Adrenal gland (tissue), 12 donors: ENCODE results near the gene CEP85L. TPM values are rescaled to one million over a fixed set of nuclear protein-coding genes. Genes with fewer than 3 reads are reported as not detected.

Experiments used
- DNase-seq, 7 donors: peaks; one replicate each; pipeline ENCODE4 v3.0.0-alpha.2; 2019 to 2020
- H3K27ac ChIP-seq, 5 donors: fragments of 200-600 bp; sonication (generic) in 4 of 5; 1 replicate in 3 of 5; 2 replicates in 2 of 5; pipeline versions ENCODE4 v1.5.1 to v1.8.0; 2016 to 2020; ENCODE audit warnings: mild to moderate bottlenecking in 1 of 5
- H3K27me3 ChIP-seq: fragments of 200-600 bp; 2 replicates; pipeline ENCODE4 v1.8.0; 2021
- H3K36me3 ChIP-seq, 2 donors: fragments of 200-600 bp; replicated peaks in 1 of 2; 1 replicate in 1 of 2; 2 replicates in 1 of 2; pipeline versions ENCODE4 v1.5.1 to v1.8.0; 2018 to 2022
- H3K4me1 ChIP-seq, 2 donors: fragments of 200-600 bp; replicated peaks in 1 of 2; 1 replicate in 1 of 2; 2 replicates in 1 of 2; pipeline versions ENCODE4 v1.5.1 to v1.8.0; 2018 to 2021
- H3K4me3 ChIP-seq, 4 donors: fragments of 200-600 bp; sonication (generic) in 3 of 4; one replicate each; pipeline ENCODE4 v1.5.1; 2016 to 2018
- H3K9me3 ChIP-seq, 3 donors: fragments of 200-600 bp; sonication (generic) in 1 of 3; replicated peaks in 1 of 3; 1 replicate in 2 of 3; 2 replicates in 1 of 3; pipeline versions ENCODE4 v1.5.1 to v1.8.0; 2016 to 2021
- POLR2A ChIP-seq, 2 donors: fragments of 450-650 bp; IDR thresholded peaks; one replicate each; pipeline ENCODE4 v1.6.1; 2017; ENCODE audit warnings: antibody characterized with exemption in 2 of 2, mild to moderate bottlenecking in 2 of 2, moderate library complexity in 1 of 2
- WGBS, 4 donors: extraction: QIAGEN DNeasy Blood & Tissue Kit in 2 of 4; methylation state at CpG; one replicate each; pipeline versions ENCODE4 v1.1.5 to v1.1.7; 2013 to 2017; 5-methylcytosine and 5-hydroxymethylcytosine counted together
- intact Hi-C, 2 donors: fragments of 100-400 bp; cut with DNase I; formaldehyde crosslinking; loops; one replicate each; pipeline versions ENCODE4 v1.14.1 to v1.15.0; 2022 to 2023
- polyA plus RNA-seq, 3 donors: library from polyadenylated mRNA; stranded (reverse); fragments of 200-250 nt in 2 of 3; fragments of 350-450 nt in 1 of 3; fragmentation: Illumina TruSeq in 1 of 3; extraction: RNeasy Lipid Tissue Mini Kit (QIAGEN cat#74804) in 1 of 3; gene quantifications; one replicate each; pipeline ENCODE4 v1.2.3, GENCODE V29; 2013 to 2014
- total RNA-seq, 9 donors: library from RNA; depleted of rRNA in 4 of 9; stranded (reverse); fragments of >200 nt in 4 of 9; fragments of 120-200 nt in 1 of 9; fragmentation: NEBNext Ultra II Directional in 1 of 9; extraction: Animal tissue kit (Norgen Biotek cat#: 25700) in 1 of 9; gene quantifications; one replicate each; pipeline versions ENCODE4 v1.1.0 to v1.2.4, GENCODE V29; 2013 to 2023
- TF ChIP-seq, protein P1 (sequence below), 6 experiments: fragments of 450-650 bp in 4 of 6; fragments of 200-600 bp in 2 of 6; sonication (generic) in 1 of 6; IDR thresholded peaks; 1 replicate in 5 of 6; 2 replicates in 1 of 6; pipeline versions ENCODE4 v1.5.1 to v1.8.0; 2016 to 2021; ENCODE audit warnings: antibody characterized with exemption in 6 of 6, mild to moderate bottlenecking in 2 of 6, moderate library complexity in 1 of 6
- donor health status: healthy with polysubstance abuse.
- donor health status: Bipolar disorder and iron deficiency.
- donor health status: DM: yes; HTN: yes; CAD: no.
- donor health status: DM: no; HTN: no; CAD: no.
- donor health status: DM: no; HTN: no; CAD: no.
- donor health status: DM: yes; HTN: yes; CAD: no.

CEP85L gene
- total and polyA plus RNA-seq, 12 donors: 2.3 to 74.3 (median 23.3) TPM

DNA sequence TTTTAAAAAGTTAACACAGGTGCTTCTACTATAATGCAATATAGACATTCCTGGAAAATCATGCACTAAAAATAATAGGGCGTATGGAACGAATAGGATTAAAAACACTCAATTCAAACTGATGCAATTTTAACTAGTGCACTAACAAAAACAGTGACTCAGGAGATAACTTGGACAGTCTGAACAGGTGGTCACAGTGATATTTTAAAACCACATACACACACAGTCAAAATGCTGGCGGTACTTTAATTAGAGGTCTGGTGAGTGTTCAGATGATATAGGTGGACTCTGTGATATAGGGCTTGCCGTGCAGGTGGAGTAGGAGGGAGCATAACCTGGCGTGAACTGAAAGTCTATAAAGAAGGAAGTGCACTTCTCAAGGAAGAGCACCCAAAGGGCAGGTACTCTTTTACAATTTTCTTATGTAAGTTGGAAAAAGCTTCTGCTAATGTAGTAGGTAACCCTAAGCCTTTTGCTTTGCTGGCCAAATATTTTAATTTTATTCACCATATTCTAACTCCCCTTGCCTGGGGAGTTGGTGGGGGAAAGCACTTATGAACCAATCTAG lies 145.2 kb downstream of the CEP85L start:
- no peaks in the 10 kb centered on the region for H3K27me3 ChIP-seq
- no peak overlapping the region for H3K27ac ChIP-seq
- no peak for TF ChIP-seq POLR2A (IDR thresholded peaks at IDR 0.05)
- TF ChIP-seq, protein P1, sequence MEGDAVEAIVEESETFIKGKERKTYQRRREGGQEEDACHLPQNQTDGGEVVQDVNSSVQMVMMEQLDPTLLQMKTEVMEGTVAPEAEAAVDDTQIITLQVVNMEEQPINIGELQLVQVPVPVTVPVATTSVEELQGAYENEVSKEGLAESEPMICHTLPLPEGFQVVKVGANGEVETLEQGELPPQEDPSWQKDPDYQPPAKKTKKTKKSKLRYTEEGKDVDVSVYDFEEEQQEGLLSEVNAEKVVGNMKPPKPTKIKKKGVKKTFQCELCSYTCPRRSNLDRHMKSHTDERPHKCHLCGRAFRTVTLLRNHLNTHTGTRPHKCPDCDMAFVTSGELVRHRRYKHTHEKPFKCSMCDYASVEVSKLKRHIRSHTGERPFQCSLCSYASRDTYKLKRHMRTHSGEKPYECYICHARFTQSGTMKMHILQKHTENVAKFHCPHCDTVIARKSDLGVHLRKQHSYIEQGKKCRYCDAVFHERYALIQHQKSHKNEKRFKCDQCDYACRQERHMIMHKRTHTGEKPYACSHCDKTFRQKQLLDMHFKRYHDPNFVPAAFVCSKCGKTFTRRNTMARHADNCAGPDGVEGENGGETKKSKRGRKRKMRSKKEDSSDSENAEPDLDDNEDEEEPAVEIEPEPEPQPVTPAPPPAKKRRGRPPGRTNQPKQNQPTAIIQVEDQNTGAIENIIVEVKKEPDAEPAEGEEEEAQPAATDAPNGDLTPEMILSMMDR (IDR thresholded peaks at IDR 0.05): no peak
- DNase-seq: no peak
- H3K9me3 ChIP-seq: peaks cover 0 to 6% (median 0%) of the 10 kb centered on the region in 3 donors
- intact Hi-C loops: loop anchor here (5.0 to 10.0 kb wide), 2 partner anchors 221 to 224 kb away; no protein-coding TSS in a partner anchor
- H3K4me1 ChIP-seq: peaks cover 0 to 5% of the 10 kb centered on the region in 2 donors
- H3K4me3 ChIP-seq: no peak overlapping the region
- no peaks in the 10 kb centered on the region for H3K36me3 ChIP-seq
- WGBS, 4 donors: 94 to 95% (median 94%) methylated on average over 5 of the region's 5 CpGs

DNA sequence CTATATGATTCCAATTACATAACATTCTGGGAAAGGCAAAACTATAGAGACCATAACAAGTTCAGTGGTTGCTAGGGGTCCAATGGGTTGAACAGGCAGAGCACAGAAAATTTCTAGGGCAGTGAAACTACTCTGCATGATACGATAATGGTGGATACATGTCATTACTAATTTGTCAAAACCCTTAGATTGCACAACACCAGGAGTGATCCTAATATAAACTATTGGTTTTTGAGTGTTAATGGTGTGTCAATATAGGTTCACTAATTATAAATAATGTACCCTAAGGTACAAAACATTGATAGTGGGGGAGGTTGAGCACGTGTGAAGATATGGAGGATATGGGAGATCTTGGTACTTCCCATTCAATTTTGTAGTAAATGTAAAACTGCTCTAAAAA lies 145.7 kb downstream of the CEP85L start:
- DNase-seq: no peak
- peaks cover 0 to 5% of the 10 kb centered on the region in 2 donors for H3K4me1 ChIP-seq
- H3K27me3 ChIP-seq: no peaks in the 10 kb centered on the region
- no peak overlapping the region for H3K4me3 ChIP-seq
- no peaks in the 10 kb centered on the region for H3K36me3 ChIP-seq
- intact Hi-C loops: loop anchor here (5.0 to 10.0 kb wide), 2 partner anchors 221 to 223 kb away; no protein-coding TSS in a partner anchor
- no peak for TF ChIP-seq POLR2A (IDR thresholded peaks at IDR 0.05)
- TF ChIP-seq, protein P1 (IDR thresholded peaks at IDR 0.05): no peak
- H3K27ac ChIP-seq: no peak overlapping the region
- peaks cover 0 to 6% (median 0%) of the 10 kb centered on the region in 3 donors for H3K9me3 ChIP-seq
- WGBS, 4 donors: 83 to 88% (median 88%) methylated on average over 2 of the region's 2 CpGs

DNA sequence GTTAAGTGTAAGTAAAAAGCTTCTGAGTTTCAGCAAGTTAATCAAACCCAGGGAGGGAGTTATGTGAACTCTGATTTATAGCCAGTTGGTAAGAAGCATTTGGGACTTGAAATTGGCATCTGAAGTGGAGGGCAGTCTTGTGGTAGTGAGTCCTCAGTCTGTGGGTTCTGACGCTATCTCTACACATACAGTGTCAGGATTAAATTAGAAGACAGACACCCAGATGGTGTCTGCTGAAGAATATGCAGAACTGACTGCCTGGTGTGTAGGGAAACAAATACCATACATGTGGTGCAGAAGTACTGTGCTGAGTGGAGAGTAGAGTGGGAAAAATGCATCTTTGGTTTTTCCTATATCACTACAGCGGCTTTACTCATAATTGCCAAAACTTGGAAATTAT lies 146.8 kb downstream of the CEP85L start:
- H3K4me3 ChIP-seq: no peak overlapping the region
- intact Hi-C loops: loop anchor here (5.0 to 10.0 kb wide), 2 partner anchors 220 to 222 kb away; no protein-coding TSS in a partner anchor
- no peaks in the 10 kb centered on the region for H3K36me3 ChIP-seq
- peaks cover 0 to 6% (median 0%) of the 10 kb centered on the region in 3 donors for H3K9me3 ChIP-seq
- H3K27ac ChIP-seq: no peak overlapping the region
- 94 to 99% (median 97%) methylated on average over 2 of the region's 2 CpGs for WGBS, 4 donors
- TF ChIP-seq POLR2A (IDR thresholded peaks at IDR 0.05): no peak
- TF ChIP-seq, protein P1 (IDR thresholded peaks at IDR 0.05): no peak
- peaks cover 0 to 5% of the 10 kb centered on the region in 2 donors for H3K4me1 ChIP-seq
- no peak for DNase-seq
- H3K27me3 ChIP-seq: no peaks in the 10 kb centered on the region

DNA sequence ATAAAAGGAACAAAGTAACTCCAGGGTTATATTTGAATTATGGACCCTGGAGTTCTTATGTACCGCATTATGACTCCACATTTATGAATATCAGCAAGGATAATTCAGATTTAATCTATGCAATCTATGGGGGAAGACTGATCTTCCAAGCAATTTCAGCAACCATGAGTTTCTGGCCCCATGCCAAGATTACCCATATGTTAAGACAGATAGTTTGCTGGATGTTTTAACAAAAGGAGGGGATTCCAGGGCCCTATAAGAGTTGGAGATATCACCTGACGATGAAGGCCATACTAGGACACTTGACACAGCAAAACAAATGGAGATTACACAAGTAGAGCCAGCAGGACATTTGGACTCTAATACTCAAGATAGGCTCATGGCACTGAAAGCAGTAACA lies 149.2 kb downstream of the CEP85L start:
- TF ChIP-seq, protein P1 (IDR thresholded peaks at IDR 0.05): no peak
- TF ChIP-seq POLR2A (IDR thresholded peaks at IDR 0.05): no peak
- Histone ChIP-seq H3K36me3 (no peaks in the 10 kb centered on the region), H3K4me3 (no peak overlapping the region), H3K9me3 (peaks cover 0 to 6% (median 0%) of the 10 kb centered on the region in 3 donors), H3K27ac (no peak overlapping the region), H3K27me3 (no peaks in the 10 kb centered on the region), H3K4me1 (no peaks in the 10 kb centered on the region)
- DNase-seq: no peak
- intact Hi-C loops: loop anchor here in 1 of 2 donors (10.0 kb wide), 1 partner anchor 217 kb away; no protein-coding TSS in a partner anchor
- WGBS, 4 donors: 47 to 95% (median 72%) methylated on average over 2 of the region's 2 CpGs
